T47D (cell line): ENCODE results near the gene BOD1L1.

Source experiments
- DNase-seq, 2 experiments: peaks; one replicate each; pipeline versions ENCODE4 v3.0.0 to v3.0.0-alpha.2; 2011 to 2012; ENCODE audit warnings: low read depth in 1 of 2, low spot score in 1 of 2
- JUND ChIP-seq: IDR thresholded peaks from 2 replicates; pipeline ENCODE4 v1.6.1; 2012; ENCODE audit warnings: low read depth
- in situ Hi-C: cut with HindIII; loops from 2 replicates; pipeline ENCODE4 v1.10.0; 2016; ENCODE audit warnings: low sequenced_read_pairs, low pct_unique_long_range_greater_than_20kb

Gene BOD1L1

GRCh38 chr4:13528821-13529127 is 98.8 kb downstream of the BOD1L1 start:
- no peak for TF ChIP-seq JUND
- DNase-seq = no peak
- in situ Hi-C loops = no loop called here

DNA sequence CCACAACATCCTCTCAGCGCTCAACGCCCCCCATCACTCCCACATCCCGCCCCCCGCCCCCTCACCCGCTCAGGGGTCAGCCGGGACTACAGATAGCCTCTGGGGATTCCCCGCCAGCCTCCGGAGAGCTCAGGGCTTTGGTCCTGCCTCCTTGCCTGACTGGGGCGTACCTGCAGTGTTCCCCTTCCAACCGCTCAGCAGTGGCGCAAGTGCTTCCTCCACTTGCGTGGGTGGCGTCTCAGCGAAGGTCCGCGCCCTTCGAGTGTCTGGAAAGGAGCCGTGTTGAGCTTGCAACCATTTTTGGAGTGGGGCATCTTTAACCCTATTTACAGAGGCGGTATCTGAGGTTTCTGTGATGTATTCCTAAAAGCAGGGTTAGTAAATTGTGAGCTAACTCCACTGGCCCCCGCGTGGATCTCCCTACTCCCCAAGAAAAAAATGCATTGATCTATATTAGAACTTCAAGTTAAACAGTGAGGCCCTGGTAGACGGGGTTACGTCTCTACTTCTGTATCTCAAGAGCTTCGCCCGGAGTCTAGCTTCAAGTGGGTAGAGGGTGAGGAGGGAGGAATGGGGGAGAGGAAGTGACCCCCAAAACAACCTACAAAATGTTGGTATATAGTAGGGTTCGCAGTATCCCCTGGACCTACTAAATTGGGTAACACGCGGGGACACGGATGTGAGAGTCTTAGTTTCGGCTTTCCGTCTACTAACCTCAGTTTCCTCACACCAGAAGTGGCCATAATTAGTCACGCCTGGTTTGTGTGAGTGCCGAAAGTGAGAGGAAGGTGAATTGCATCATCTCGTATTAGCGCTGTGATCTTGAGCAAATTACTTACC is 99.3 kb downstream of the BOD1L1 start:
- no peak for TF ChIP-seq JUND
- DNase-seq = no peak
- in situ Hi-C loops = no loop called here

GRCh38 chr4:13527192-13527980 is 100.1 kb downstream of the BOD1L1 start:
- in situ Hi-C loops = no loop called here

GRCh38 chr4:13526658-13527057 is 100.9 kb downstream of the BOD1L1 start:
- in situ Hi-C loops = no loop called here
- DNase-seq = no peak
- no peak for TF ChIP-seq JUND

More at GRCh38 chr4:13527192-13527980, 100.1 kb downstream of the BOD1L1 start:
- no peak for DNase-seq
- TF ChIP-seq JUND = no peak

DNA sequence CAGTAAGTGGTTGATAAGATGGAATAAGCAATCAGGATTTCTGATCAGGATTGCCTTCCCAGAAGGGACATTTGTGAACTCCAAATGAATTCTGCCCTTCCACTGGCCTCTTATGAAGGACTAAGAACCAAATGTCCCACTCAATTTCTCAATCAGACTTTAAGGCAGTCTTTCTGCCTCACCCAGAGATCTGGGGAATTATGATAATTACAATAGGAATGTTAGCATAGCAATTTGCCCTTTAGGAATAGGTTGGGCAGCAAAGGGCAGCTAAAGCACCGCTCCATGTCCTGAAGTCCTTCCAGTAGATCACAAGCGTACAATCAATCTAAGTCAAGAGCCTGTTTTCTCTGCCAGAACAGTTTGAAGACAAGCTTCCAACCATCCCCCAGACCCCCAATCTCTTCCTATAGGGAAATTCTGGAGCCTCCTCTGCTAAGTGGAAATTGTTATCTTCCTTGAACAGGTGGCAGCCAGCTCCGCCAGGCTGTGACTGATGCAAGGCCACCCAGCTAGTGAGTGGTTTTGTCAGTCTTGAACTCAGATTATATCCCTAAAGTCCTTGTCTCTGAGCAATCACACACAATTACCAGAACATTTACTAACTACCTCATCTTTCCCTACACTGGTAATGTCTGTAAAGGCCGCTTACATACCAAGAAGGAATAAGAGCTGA is 101.8 kb downstream of the BOD1L1 start:
- no peak for DNase-seq
- no peak for TF ChIP-seq JUND
- in situ Hi-C loops = no loop called here

GRCh38 chr4:13524504-13525243 is 102.9 kb downstream of the BOD1L1 start:
- in situ Hi-C loops = no loop called here
- TF ChIP-seq JUND = no peak
- DNase-seq = no peak

GRCh38 chr4:13523591-13524503 is 103.7 kb downstream of the BOD1L1 start:
- no peak for TF ChIP-seq JUND
- in situ Hi-C loops = no loop called here
- DNase-seq = no peak

- no peak for DNase-seq
- in situ Hi-C loops = no loop called here
- no peak for TF ChIP-seq JUND
These were observed 104.4 kb downstream of the BOD1L1 start for GRCh38 chr4:13523105-13523477.

DNA sequence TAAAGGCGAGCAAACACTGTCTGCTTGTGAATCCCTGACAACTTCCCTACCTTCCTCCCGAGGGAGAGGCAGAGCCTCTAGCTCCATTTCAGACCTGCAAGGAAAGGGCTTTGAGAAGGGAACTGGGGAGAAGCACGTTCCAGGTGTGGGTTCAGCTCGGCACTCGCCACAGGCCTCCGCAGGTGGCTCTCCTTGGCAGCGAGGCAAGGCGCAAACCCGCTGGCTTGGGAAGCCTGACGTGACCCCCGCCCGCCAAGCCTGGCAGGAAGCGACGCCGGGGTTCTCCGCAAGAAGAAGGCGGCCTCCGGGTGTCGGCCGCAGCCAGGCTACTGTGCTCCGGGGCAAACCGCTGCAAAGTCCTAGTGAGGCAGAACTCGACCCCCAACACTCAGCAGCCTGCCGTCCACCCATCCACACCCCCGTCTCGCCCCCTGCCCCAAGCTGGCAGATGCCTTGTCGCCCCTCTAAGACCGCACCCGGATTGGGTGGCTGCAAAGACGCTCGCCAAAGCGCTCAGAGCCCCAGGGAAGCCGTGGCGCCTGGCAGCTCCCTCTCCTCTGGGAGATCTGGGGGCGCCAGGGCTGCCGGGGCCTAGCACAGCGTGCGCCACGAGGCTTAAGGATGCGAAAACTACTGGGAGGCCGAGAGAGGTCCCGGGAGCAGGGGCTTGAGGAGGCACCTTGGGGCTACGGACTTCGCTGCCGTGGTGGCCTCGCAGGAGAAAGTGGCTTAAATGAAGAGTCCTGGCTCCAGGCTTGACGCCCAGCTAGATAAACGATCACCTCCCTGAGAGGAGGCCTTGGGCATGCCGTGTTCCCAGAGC is 105.0 kb downstream of the BOD1L1 start:
- no peak for DNase-seq
- TF ChIP-seq JUND = no peak
- in situ Hi-C loops = no loop called here

DNA sequence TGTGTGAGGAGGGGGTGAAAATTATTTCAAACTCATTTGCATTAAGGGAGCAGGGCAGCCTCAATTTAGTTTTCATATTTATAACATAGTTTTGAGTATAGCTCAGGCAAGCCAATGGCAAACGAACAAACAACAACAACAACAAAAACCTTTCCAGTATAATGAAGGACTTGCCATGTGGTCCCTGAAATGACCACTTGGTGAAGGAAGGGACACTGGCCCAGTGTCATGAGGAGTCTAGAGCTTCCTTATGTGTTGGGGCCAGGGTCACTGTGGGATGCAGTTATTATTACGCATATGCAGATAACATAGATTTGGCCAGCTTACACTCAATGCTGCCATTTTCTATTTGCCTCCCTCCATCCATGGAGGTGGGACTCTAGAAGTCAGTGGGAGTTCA is 106.5 kb downstream of the BOD1L1 start:
- TF ChIP-seq JUND = no peak
- no peak for DNase-seq
- in situ Hi-C loops = no loop called here
